MV-4-11 (cell line): ENCODE results near the gene SLC25A28.

Source experiments
- DNase-seq: peaks from one replicate; lab custom pipeline; 2025; lab: John Stamatoyannopoulos, UW

Gene SLC25A28, protein sequence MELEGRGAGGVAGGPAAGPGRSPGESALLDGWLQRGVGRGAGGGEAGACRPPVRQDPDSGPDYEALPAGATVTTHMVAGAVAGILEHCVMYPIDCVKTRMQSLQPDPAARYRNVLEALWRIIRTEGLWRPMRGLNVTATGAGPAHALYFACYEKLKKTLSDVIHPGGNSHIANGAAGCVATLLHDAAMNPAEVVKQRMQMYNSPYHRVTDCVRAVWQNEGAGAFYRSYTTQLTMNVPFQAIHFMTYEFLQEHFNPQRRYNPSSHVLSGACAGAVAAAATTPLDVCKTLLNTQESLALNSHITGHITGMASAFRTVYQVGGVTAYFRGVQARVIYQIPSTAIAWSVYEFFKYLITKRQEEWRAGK

DNA sequence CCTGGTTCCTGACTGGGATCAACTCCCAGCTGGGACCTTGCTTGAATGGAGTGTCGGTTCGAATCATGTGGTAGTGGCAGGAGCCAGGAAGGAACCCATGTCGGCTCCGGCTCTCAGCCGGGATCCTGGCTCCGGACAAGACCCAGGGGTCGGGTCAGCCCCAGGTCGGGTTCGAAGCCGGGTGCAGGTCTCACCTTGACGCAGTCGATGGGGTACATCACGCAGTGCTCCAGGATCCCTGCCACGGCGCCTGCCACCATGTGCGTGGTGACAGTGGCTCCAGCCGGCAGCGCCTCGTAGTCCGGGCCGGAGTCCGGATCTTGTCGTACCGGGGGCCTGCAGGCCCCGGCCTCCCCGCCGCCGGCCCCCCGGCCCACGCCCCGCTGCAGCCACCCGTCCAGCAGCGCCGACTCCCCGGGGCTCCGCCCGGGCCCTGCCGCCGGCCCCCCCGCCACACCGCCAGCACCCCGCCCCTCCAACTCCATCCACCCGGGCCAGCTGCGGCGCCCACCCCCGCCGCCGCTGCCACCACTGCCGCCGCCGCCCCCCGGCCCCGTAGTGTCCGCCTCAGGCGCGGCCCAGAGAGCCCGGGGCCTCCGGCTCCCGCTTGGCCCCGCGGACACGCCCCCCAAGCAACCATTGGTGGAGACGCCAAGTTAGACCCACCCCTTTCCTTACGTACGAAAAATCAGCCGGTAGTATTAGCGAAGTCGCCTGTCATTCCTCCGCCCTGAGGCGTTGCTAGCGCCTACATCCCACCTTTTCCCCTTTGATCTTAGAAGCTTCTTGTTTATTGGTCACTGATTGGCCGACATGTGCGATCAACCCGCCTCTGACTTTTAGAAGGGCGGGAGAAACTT is at the start of gene SLC25A28:
TSS of gene SLC25A28 (minus strand) at position 589 of the 860 bp plus-strand sequence. CDS start at position 485, 104 bp downstream.
- peak; percentile 100 for DNase-seq

DNA sequence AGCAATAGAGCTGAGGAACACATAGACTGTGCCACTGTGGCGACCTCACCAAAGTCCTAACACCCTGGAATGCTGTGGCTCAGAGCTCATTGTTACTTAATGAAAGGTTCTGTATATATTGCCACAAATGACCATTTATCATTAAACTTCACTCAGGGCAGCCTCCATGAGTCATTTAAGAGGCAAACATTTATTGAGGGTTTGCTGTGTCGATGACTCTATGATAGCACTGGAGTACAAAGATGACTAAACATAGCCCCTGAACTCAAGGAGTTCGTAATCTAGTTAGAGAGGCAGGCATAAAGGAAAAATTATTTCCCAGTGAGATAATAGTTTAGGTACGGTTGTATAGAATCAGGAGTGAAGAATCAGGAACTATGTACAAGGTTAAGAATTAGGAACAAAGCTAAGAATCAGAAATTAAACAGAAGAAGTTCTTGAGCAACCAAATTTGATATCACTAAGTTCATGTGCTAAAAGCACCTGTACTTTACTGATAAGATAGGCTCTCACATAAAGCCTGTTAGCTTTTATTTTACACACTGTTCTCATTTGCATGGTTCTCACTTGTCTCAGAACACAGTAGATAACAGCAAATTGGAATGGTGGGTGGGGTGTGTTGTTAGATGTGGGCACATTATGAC is 47.0 kb upstream of the SLC25A28 start:
- no peak for DNase-seq

DNA sequence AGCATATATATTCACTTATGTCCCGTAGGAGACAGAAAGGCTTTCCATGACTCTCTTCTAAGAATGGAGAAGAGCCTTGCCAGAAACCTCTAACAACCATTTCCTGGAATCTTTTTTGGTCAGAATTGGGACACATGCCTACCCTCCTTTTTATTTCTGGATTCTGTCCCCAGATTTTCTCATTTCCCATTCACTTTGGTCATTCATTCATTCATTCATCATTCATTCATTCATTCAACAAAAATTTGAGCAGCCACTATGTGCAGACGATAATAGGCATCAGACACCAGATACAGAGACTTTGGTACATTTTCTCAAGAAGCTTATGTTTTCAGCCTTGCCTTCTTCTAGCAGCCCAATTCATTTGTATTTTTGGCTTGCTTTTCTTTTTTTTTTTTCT is 45.1 kb upstream of the SLC25A28 start:
- DNase-seq, result no peak

DNA sequence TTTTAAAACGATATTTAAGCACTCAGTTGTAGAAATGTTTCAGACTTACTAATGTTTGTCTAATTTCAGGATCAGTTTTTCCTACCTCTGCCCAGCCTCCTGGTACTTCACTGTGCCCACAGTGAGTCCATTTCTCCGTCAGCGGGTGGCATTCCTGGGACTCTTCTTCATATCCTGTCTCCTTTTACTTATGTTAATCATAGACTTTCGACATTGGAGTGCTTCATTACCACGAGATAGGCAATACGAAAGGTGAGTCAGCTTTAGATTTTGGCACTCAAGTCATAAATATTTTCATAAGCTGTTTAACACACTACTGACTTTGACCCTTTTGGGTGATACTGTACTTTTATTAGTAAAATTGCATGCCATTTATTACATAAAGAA is 41.1 kb upstream of the SLC25A28 start:
- DNase-seq, result no peak

DNA sequence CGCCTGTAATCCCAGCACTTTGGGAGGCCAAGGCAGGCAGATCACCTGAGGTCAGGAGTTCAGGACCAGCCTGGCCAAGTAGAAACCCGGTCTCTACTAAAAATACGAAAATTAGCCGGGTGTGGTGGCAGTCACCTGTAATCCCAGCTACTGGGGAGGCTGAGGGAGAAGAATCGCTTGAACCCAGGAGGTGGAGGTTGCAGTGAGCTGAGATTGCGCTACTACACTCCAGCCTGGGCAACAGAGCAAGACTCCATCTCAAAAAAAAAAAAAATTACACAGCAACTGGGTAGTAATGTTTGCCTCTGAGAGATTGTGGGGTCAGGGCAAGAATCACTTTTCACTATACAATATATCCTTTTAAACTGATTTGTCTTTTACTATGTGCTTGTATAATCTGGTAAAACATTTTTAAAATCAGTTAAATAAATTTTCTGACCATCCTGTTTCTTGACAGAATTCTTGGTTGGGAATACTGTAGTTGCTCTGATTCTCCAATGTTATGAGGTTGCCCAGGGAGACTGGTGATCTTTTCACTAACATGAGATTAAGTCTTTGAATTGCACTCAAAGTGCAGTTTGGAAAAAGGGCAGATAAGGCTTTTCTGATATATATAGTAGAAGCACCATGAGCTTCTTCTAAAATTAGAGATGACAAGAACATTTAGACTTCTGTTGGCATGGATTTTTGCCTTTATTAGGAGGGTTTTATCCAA is 40.6 kb upstream of the SLC25A28 start:
- DNase-seq, result no peak

DNA sequence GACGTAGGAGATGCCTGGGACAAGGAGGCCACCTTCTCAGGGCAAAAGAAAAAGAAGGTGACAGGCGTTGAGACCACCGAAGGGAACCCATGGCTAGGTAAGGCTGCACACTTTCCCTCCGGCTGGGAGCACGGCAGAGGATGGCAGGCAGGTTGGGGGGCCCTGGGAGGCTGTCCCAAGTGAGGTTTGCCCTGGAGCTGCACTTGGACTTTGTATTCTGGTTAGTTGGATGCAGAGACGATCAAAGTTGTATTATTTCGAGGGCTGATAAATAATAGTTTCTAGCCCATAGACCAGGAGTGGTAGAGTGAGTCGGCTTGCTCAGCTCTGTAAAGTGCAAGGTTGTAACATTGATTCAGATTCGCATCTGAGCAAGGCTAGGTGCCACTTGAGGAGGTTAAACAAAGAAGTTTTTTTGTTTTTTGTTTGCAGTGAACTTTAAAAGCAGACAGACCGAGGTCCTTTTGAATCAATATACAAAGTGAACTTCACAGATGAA is 39.7 kb upstream of the SLC25A28 start:
- no peak for DNase-seq

DNA sequence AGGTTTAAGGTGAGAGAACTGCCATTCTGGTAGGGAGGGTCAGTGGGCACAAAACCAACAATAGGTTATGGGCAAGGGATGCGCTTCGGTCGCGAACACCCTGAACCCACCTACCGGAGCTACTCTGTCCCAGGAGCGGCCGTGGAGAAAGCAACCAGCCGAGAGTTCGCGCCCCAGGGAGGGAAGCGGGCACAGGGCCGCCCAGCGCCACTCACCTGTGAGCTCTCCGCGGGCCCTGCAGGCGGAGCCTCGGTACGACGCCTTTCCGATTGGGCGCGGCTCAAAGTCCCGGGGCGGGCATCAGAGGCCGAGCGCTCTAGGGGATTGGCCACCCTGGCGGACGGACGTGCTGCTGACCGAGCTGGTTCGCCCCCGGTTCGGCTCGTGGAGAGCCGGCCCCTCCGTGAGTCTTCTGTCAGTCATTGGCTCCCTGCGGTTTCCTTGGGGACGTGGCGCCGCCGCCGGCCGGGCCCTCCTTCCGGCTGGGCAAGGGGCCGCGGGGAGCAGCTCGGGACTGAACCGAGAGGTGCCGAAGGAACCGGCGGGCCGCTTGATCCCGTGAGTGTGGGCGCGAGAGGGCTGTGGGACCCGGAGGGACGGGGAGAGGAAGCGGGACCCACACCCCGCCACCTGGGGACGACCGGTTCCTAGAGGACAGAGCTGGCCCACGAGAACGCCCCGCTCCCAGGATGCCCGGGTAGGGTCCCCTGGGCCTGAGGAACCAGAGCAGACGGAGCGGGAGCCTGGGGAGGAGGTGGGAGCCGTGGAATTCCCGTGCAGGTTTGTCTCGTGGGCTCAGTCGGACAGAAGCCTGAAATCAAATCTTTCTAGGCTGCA is 39.0 kb upstream of the SLC25A28 start, which contains the start of gene ENTPD7:
TSS of gene ENTPD7 (plus strand) at position 479 of the 837 bp plus-strand sequence. CDS start 448 bp downstream, outside the sequence.
- DNase-seq, result peak; percentile 86

DNA sequence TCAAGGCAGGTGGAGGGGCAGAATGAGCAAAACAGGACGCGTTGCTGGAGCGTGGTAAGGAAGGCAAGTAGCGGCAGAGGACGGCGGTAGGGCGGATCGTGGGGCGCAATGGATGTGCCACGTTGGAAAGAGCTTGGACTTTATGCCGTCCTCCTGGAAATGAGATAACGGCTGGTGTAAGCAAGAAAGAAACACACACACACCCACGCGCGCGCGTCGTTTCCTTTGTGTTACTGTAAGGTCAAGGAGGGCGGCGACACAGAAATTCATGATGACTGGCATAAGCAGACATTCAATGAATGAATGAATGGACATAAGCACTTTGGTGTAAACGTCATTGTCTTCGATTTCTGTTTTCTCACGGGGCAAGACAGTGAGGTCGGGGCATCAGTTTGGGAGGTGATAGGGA is 38.4 kb upstream of the SLC25A28 start:
- no peak for DNase-seq

DNA sequence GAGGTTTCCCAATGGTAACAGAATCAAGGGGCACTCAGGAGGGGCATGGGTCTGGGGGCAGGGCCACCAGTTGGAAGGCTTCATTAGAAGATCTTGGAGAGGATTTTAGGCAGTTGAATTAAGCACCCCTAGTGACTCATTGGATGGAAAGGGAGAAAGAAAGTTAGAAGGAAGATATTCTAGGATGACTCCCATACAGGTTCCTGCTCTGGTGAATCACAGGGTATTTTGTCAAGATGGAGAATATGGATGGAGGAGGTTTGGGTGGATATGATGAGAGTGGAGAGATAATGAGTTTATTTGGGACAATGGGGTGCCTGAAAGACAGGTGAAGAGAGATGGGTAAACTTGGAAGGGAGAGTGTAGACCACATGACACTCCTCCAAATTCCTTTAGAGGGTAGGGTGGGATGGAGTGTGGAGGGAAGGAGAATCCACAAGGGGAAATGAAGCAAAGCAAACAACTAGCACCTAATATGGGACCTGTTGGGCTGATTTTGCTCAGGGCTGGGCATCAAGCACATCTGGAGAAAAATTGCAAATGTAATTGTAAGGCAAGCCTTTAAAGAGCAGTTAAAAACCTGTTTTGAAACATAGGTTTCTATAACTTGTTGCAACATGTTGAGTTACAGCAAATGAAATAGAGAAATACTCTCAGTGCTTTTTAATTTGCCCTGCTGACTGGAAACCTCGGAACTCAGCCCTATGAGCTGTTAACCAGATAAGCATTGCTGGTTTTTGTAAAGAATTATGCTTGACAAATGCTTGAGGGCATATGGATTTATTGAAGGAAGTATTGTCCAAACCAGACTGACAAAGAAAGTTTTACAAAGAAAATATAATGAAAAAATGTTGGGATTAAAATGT is 36.2 kb upstream of the SLC25A28 start:
- DNase-seq, result peak; percentile 83

DNA sequence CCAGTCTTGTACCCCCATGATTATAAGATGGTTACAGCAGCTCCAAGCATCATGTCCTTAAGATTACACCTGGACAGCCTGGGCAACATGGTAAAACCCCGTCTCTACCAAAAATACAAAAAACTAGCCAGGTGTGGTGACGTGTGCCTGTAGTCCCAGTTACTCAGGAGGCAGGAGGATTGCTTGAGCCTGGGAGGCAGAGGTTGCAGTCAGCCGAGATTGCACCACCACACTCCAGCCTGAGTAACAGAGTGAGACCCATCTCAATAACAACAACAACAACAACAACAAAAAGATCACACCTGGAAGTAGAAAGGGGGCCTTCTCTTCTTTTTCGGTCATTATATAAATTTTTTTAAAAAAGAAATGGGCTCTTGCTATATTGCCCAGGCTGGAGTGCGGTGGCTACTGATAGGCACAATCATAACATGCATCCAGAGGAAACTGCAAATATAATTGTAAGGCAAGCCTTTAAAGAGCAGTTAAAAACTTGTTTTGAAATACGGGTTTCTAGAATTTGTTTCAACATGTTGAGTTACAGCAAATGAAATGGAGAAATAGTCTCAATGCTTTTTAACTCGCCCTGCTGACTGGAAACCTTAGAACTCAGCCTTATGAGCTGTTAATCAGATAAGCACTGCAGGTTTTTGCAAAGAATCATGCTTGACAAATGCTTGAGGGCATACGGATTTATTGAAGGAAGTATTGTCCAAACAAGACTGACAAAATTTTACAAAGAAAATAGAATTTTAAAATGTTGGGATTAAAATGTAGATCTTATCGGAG is 34.3 kb upstream of the SLC25A28 start:
- DNase-seq, result peak; percentile 26

DNA sequence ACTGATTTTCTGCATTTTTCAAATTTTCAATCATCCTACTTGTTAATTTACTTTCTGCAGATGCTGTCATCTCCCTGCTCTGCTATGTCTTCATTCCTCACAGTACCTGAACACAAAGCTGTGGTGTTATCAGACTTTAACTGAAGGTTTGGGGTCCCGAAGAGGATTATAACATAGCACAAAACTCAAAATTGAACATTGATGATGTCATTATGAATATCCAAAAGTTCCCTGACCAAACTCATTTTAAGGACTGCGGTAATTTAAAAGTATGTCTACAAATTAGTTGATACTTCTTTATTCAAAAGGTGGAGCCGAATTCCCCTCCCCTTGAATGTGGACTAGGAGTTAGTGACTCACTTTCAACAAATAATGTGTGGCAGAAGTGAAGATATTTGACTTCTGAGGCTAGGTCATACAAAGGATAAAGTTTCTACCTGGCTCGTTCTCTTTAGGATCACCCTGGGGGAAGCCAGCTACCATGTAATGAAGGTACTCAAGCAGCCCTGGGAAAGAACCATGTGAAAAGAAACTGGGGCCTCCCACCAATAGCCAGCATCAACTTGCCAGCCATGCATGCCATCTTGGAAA is 32.7 kb upstream of the SLC25A28 start:
- DNase-seq, result no peak

DNA sequence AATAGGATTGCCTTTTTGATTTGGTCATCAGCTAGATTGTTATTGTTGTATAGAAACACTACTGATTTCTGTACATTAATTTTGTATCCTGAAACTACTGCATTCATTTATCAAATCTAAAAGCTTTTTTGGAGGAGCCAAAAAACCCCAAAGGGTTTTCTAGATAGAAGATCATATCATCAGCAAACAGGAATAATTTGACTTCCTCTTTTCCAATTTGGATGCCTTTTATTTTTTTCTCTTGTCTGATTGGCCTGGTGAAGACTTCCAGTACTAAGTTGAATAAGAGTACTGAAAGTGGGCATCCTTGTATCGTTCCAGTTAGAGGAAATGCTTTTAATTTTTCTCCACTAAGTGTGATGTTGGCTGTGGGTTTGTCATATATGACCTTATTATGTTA is 28.5 kb upstream of the SLC25A28 start:
- DNase-seq, result peak; percentile 32

DNA sequence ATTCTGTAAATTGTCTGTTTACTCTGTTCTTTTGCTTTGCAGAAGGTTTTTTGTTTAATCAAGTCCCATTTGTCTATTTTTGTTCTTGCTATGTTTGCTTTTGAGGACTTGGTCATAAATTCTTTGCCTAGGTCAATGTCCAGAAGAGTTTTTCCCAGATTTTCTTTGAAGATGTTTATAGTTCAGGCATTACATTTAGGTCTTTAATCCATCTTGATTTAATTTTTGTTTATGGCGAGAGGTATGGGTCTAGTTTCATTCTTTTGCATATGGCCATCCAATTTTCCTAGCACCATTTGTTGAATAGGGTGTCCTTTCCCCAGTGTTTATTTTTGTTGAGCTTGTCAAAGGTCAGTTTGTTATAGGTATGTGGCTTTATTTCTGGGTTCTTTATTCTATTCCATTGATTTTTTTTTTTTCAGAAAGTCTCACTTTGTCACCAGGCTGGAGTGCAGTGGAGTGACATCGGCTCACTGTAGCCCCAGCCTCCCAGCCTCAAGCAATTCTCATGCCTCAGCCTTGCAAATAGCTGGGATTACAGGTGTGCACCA is 27.4 kb upstream of the SLC25A28 start:
- no peak for DNase-seq

DNA sequence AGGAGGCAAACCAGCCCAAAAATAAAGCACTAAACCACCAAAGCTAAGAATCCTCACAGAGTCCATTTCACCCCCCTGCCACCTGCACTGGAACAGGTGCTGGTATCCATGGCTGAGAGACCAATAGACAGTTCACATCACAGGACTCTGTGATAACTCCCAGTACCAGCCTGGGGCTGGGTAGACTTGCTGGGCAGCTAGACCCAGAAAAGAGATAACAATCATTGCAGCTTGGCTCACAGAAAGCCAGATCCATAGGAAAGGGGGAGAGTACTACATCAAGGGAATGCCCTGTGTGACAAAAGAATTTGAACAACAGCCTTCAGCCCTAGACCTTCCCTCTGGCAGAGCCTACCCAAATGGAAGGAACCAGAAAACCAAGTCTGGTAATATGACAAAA is 13.6 kb upstream of the SLC25A28 start:
- DNase-seq, result no peak

DNA sequence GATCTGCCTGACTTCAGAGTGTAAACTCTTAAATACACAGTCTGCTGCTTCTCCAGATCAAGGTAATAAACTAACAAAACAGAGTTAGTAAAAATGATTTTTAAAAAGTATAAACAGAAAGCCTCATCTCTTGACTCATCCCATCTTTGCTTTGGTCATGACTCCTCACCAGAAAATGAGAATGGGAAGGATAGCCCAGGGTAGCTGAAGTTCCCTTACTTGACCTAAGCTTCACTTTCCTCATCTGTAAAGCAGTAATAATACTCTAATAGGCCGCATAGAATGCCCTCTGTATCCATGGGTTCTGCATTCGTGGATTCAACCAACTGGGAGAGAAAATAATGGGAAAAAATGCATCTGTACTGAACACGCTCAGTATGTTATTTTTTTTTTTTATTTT is 11.3 kb upstream of the SLC25A28 start:
- no peak for DNase-seq

DNA sequence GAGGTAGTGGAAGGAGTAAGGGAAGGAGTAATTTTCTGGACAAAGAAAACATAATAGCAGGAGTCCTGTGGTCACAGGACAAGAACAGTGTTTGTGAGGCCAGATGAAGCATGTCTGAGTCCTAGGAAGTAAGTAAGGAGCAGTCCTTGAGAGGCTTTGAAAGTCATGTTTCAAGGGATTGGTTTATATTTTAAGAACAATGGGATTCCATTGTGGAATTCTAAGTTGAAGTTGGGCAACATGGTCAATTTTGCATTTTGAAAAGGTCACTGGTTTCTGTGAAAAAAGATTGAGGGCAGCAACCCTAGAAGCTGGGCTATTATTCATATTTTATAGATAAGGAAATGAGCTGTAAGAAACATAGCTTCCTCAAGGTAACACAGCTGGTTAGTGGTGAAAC is 10.8 kb upstream of the SLC25A28 start:
- DNase-seq, result no peak

DNA sequence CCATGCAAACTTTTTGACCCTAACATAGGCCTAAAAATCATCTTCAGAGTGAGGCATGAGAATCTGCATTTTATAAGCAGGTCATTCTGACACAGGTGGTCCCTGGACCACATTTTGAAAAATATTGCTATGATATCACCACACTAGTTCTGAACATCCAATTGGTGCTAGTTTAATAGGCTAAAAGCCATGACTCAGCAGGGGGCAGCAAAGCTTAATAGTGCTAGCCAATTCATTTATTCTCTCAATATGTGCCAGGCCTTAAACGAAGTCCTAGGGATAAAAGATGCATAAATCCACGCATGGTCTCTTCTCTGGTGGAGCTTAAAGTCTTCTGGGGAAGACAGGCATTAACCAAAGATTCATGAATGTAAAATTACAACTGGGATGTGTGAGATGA is 10.2 kb upstream of the SLC25A28 start:
- DNase-seq, result peak; percentile 62

DNA sequence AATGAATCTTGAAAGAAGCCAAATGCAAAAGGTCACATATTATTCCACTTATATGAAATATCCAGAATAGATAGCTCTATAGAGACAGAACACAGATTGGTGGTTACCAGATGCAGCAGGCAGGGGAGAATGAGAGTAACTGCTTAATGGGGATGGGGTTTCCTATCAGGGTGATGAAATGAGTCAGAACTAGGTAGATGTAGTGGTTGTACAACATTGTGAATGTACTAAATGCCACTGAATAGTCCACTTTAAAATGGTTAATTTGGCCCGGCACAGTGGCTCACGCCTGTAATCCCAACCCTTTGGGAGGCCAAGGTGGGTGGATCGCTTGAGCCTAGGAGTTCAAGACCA is 9.4 kb upstream of the SLC25A28 start:
- DNase-seq, result no peak
